Mesodermal cell (in vitro differentiated cells): ENCODE data around the gene PARP3.
"Not testable (repeated sequence)": the region's sequence is repeated elsewhere in the genome, so short reads cannot be mapped to it uniquely, and the experiment has no call there.

ENCODE experiments used
- H3K27ac ChIP-seq: 2 replicates; pipeline ENCODE4 v1.7.0; 2013; ENCODE audit warnings: mild to moderate bottlenecking, low read depth, low read length, moderate library complexity; ENCODE audit not compliant: severe bottlenecking
- H3K36me3 ChIP-seq: 2 replicates; pipeline ENCODE4 v1.7.1; 2013; ENCODE audit warnings: mild to moderate bottlenecking, low read length, moderate library complexity; ENCODE audit not compliant: control insufficient read depth, insufficient read depth
- H3K4me1 ChIP-seq: one replicate; pipeline ENCODE4 v1.7.1; 2013; ENCODE audit warnings: mild to moderate bottlenecking, low read length; ENCODE audit not compliant: insufficient read depth, control insufficient read depth, poor library complexity, severe bottlenecking
- H3K4me3 ChIP-seq: 2 replicates; pipeline ENCODE4 v1.7.0; 2013; ENCODE audit warnings: low read length, control low read depth, mild to moderate bottlenecking; ENCODE audit not compliant: insufficient read depth, poor library complexity, severe bottlenecking; ENCODE audit errors: extremely low read depth
- H3K9me3 ChIP-seq: 2 replicates; pipeline ENCODE4 v1.7.1; 2013; ENCODE audit warnings: mild to moderate bottlenecking, low read length, moderate library complexity; ENCODE audit not compliant: control insufficient read depth
- WGBS, 2 experiments: methylation state at CpG; one replicate each; pipeline ENCODE4 v1.1.5; 2013; ENCODE audit warnings: missing lambda C conversion rate in 2 of 2; ENCODE audit not compliant: insufficient coverage in 2 of 2; 5-methylcytosine and 5-hydroxymethylcytosine counted together

The PARP3 gene

GRCh38 chr3:51992017-51992682, 50.0 kb downstream of the PARP3 start:
- 100% methylated on average over 2 to 3 of the region's 3 CpGs for WGBS, 2 experiments

GRCh38 chr3:51993657-51994056, 51.5 kb downstream of the PARP3 start:
- H3K4me3 ChIP-seq, H3K27ac ChIP-seq, H3K9me3 ChIP-seq: not testable (repeated sequence)
- peaks cover 42% of the 10 kb centered on the region for H3K36me3 ChIP-seq
- 100% methylated on average over 3 of the region's 13 CpGs for WGBS, 2 experiments
- H3K4me1 ChIP-seq: peaks cover 23% of the 10 kb centered on the region

More at GRCh38 chr3:51992017-51992682, 50.0 kb downstream of the PARP3 start:
- peaks cover 45% of the 10 kb centered on the region for H3K36me3 ChIP-seq
- H3K4me3 ChIP-seq: no peak overlapping the region
- H3K4me1 ChIP-seq: peaks cover 14% of the 10 kb centered on the region
- H3K9me3 ChIP-seq: no peaks in the 10 kb centered on the region
- H3K27ac ChIP-seq: peak overlapping the region; percentile 1

GRCh38 chr3:51994530-51994929, 52.4 kb downstream of the PARP3 start:
- H3K27ac ChIP-seq: peak overlapping the region; percentile 96
- H3K36me3 ChIP-seq: peaks cover 42% of the 10 kb centered on the region
- 90% methylated on average over 2 of the region's 2 CpGs; no CpG with 5 or more reads in 1 of the 2 experiments for WGBS, 2 experiments
- H3K9me3 ChIP-seq: no peaks in the 10 kb centered on the region
- H3K4me3 ChIP-seq: peak overlapping the region; percentile 90
- peaks cover 23% of the 10 kb centered on the region for H3K4me1 ChIP-seq

- peaks cover 23% of the 10 kb centered on the region for H3K4me1 ChIP-seq
- no peaks in the 10 kb centered on the region for H3K9me3 ChIP-seq
- H3K4me3 ChIP-seq: peak within 1 kb of the TSS; percentile 90
- peak within 1 kb of the TSS; percentile 96 for H3K27ac ChIP-seq
- peaks cover 42% of the 10 kb centered on the region for H3K36me3 ChIP-seq
- WGBS, 2 experiments: 0% methylated on average over 29 to 37 of the region's 40 CpGs
Measured at GRCh38 chr3:51995346-51996163, 53.4 kb downstream of the PARP3 start, which contains the start of gene RPL29. Gene RPL29, minus strand, starts transcription at chr3:51995895. Its CDS starts 434 bp downstream, at chr3:51995461.

GRCh38 chr3:51997172-51997571, 55.0 kb downstream of the PARP3 start:
- H3K9me3 ChIP-seq: no peaks in the 10 kb centered on the region
- no peak overlapping the region for H3K4me3 ChIP-seq
- peaks cover 32% of the 10 kb centered on the region for H3K36me3 ChIP-seq
- WGBS, 2 experiments: 76 to 90% methylated on average over 1 to 2 of the region's 2 CpGs
- peaks cover 23% of the 10 kb centered on the region for H3K4me1 ChIP-seq
- no peak overlapping the region for H3K27ac ChIP-seq

GRCh38 chr3:51997935-51998596, 55.9 kb downstream of the PARP3 start:
- 40 to 44% methylated on average over 6 of the region's 7 CpGs for WGBS, 2 experiments
- Histone ChIP-seq H3K36me3 (peaks cover 23% of the 10 kb centered on the region), H3K9me3 (no peaks in the 10 kb centered on the region), H3K4me3 (no peak overlapping the region), H3K27ac (no peak overlapping the region), H3K4me1 (peaks cover 19% of the 10 kb centered on the region)
